GM21526 (cell line): ENCODE results near the gene GPNMB.
"Not testable (repeated sequence)": the region's sequence is repeated elsewhere in the genome, so short reads cannot be mapped to it uniquely, and the experiment has no call there.

Experiments
- ATAC-seq: cut with Tn5 transposase; IDR thresholded peaks from one replicate; pipeline ENCODE4 v1.9.1; 2021; ENCODE audit warnings: moderate library complexity; ENCODE audit not compliant: unreplicated experiment, low FRiP score

The GPNMB gene

GRCh38 chr7:23246555-23246954, at the start of gene GPNMB:
Gene GPNMB, plus strand, starts transcription at chr7:23246775. Its CDS starts 83 bp downstream, at chr7:23246858.
- no peak for ATAC-seq

GRCh38 chr7:23197745-23198144, 48.8 kb upstream of the GPNMB start:
- ATAC-seq = not testable (repeated sequence)

GRCh38 chr7:23200331-23200730, 46.2 kb upstream of the GPNMB start:
- ATAC-seq = no peak

- no peak for ATAC-seq
These were observed 42.3 kb upstream of the GPNMB start for GRCh38 chr7:23204241-23204640.

- no peak for ATAC-seq
These were observed 41.0 kb upstream of the GPNMB start for GRCh38 chr7:23205577-23205908.

- ATAC-seq = no peak
These were observed 40.4 kb upstream of the GPNMB start for GRCh38 chr7:23205909-23206767.

GRCh38 chr7:23207021-23207420, 39.6 kb upstream of the GPNMB start:
- ATAC-seq = no peak

GRCh38 chr7:23207884-23208283, 38.7 kb upstream of the GPNMB start:
- ATAC-seq = no peak

GRCh38 chr7:23208316-23208715, 38.3 kb upstream of the GPNMB start:
- no peak for ATAC-seq

GRCh38 chr7:23210506-23210905, 36.1 kb upstream of the GPNMB start:
- no peak for ATAC-seq

- no peak for ATAC-seq
These were observed 35.0 kb upstream of the GPNMB start for GRCh38 chr7:23211589-23211988.

GRCh38 chr7:23212395-23212794, 34.2 kb upstream of the GPNMB start:
- no peak for ATAC-seq

- no peak for ATAC-seq
These were observed 33.7 kb upstream of the GPNMB start for GRCh38 chr7:23212841-23213240.

GRCh38 chr7:23213755-23214154, 32.8 kb upstream of the GPNMB start:
- no peak for ATAC-seq

- no peak for ATAC-seq
These were observed 32.2 kb upstream of the GPNMB start for GRCh38 chr7:23214423-23214822.

GRCh38 chr7:23214938-23215337, 31.6 kb upstream of the GPNMB start:
- no peak for ATAC-seq

GRCh38 chr7:23216021-23216420, 30.6 kb upstream of the GPNMB start:
- no peak for ATAC-seq

- no peak for ATAC-seq
These were observed 28.4 kb upstream of the GPNMB start for GRCh38 chr7:23218196-23218595.

GRCh38 chr7:23220690-23221305, 25.8 kb upstream of the GPNMB start:
- no peak for ATAC-seq

- no peak for ATAC-seq
These were observed 24.0 kb upstream of the GPNMB start for GRCh38 chr7:23222439-23223030.

- not testable (repeated sequence) for ATAC-seq
These were observed 22.2 kb upstream of the GPNMB start for GRCh38 chr7:23224364-23224763.
